Measurements from ENCODE around the gene ELL.

ELL gene

GRCh38 chr19:18450931-18451836 lies 70.7 kb downstream of the ELL start:
- peaks cover 74% of the 10 kb centered on the region for H3K36me3 ChIP-seq
- H3K4me2 ChIP-seq: peak overlapping the region; percentile 92
- peaks cover 43% of the 10 kb centered on the region for H3K4me1 ChIP-seq
- peak overlapping the region; percentile 36 for H3K4me3 ChIP-seq
- no peak for TF ChIP-seq Cebpa-rat (IDR thresholded peaks at IDR 0.05)
- H3K27ac ChIP-seq: peak overlapping the region; percentile 72
- no peaks in the 10 kb centered on the region for H3K27me3 ChIP-seq
- peak overlapping the region; percentile 71 for H3K9ac ChIP-seq
- H3K9me3 ChIP-seq: no peaks in the 10 kb centered on the region
- peaks cover 60% of the 10 kb centered on the region for H4K20me1 ChIP-seq

- no peaks in the 10 kb centered on the region for H3K9me3 ChIP-seq
- no peak for TF ChIP-seq Cebpa-rat (IDR thresholded peaks at IDR 0.05)
- H3K4me3 ChIP-seq: no peak overlapping the region
- H3K9ac ChIP-seq: peak overlapping the region; percentile 71
- peaks cover 65% of the 10 kb centered on the region for H4K20me1 ChIP-seq
- H3K4me1 ChIP-seq: peaks cover 51% of the 10 kb centered on the region
- no peaks in the 10 kb centered on the region for H3K27me3 ChIP-seq
- H3K4me2 ChIP-seq: peak overlapping the region; percentile 92
- H3K36me3 ChIP-seq: peaks cover 72% of the 10 kb centered on the region
- H3K27ac ChIP-seq: peak overlapping the region; percentile 72
These were observed 71.6 kb downstream of the ELL start for GRCh38 chr19:18450021-18450930.

GRCh38 chr19:18449552-18449951 lies 72.3 kb downstream of the ELL start:
- Histone ChIP-seq H3K9me3 (no peaks in the 10 kb centered on the region), H3K9ac (no peak overlapping the region), H4K20me1 (peaks cover 68% of the 10 kb centered on the region), H3K4me3 (no peak overlapping the region), H3K4me2 (no peak overlapping the region), H3K36me3 (peaks cover 76% of the 10 kb centered on the region), H3K27me3 (no peaks in the 10 kb centered on the region), H3K27ac (0 out of 2 replicates have a peak overlapping the region, but pooled peaks have one; percentile 72), H3K4me1 (peaks cover 58% of the 10 kb centered on the region)
- TF ChIP-seq Cebpa-rat (IDR thresholded peaks at IDR 0.05): no peak

GRCh38 chr19:18446811-18447359 lies 75.0 kb downstream of the ELL start:
- TF ChIP-seq Cebpa-rat (IDR thresholded peaks at IDR 0.05): no peak
- Histone ChIP-seq H3K27me3 (no peaks in the 10 kb centered on the region), H3K27ac (no peak overlapping the region), H4K20me1 (peaks cover 65% of the 10 kb centered on the region), H3K36me3 (peaks cover 77% of the 10 kb centered on the region), H3K4me3 (no peak overlapping the region), H3K9me3 (no peaks in the 10 kb centered on the region), H3K4me2 (no peak overlapping the region), H3K9ac (no peak overlapping the region), H3K4me1 (peaks cover 57% of the 10 kb centered on the region)

- Histone ChIP-seq H3K36me3 (peaks cover 77% of the 10 kb centered on the region), H3K4me2 (peak overlapping the region; percentile 65), H3K4me1 (peaks cover 51% of the 10 kb centered on the region), H4K20me1 (peaks cover 59% of the 10 kb centered on the region), H3K9me3 (no peaks in the 10 kb centered on the region), H3K9ac (no peak overlapping the region), H3K27ac (peak overlapping the region; percentile 51), H3K4me3 (no peak overlapping the region), H3K27me3 (no peaks in the 10 kb centered on the region)
- no peak for TF ChIP-seq Cebpa-rat (IDR thresholded peaks at IDR 0.05)
These were observed 75.6 kb downstream of the ELL start for GRCh38 chr19:18446145-18446810.

- Histone ChIP-seq H3K27ac (peak overlapping the region; percentile 69), H3K4me1 (peaks cover 51% of the 10 kb centered on the region), H3K9me3 (no peaks in the 10 kb centered on the region), H3K9ac (peak overlapping the region; percentile 65; the same call in 1 of the 2 replicates), H4K20me1 (peaks cover 60% of the 10 kb centered on the region), H3K27me3 (no peaks in the 10 kb centered on the region), H3K4me3 (no peak overlapping the region), H3K4me2 (peak overlapping the region; percentile 80), H3K36me3 (peaks cover 73% of the 10 kb centered on the region)
- no peak for TF ChIP-seq Cebpa-rat (IDR thresholded peaks at IDR 0.05)
These were observed 76.5 kb downstream of the ELL start for GRCh38 chr19:18445262-18445948.

- H3K9ac ChIP-seq: peak overlapping the region; percentile 65
- peak overlapping the region; percentile 69 for H3K27ac ChIP-seq
- H3K4me3 ChIP-seq: no peak overlapping the region
- H4K20me1 ChIP-seq: peaks cover 55% of the 10 kb centered on the region
- H3K4me1 ChIP-seq: peaks cover 53% of the 10 kb centered on the region
- peaks cover 64% of the 10 kb centered on the region for H3K36me3 ChIP-seq
- H3K9me3 ChIP-seq: no peaks in the 10 kb centered on the region
- H3K27me3 ChIP-seq: no peaks in the 10 kb centered on the region
- TF ChIP-seq Cebpa-rat (IDR thresholded peaks at IDR 0.05): no peak
- H3K4me2 ChIP-seq: peak overlapping the region; percentile 80
These were observed 77.4 kb downstream of the ELL start for GRCh38 chr19:18444513-18444912.

- Histone ChIP-seq H3K4me3 (no peak overlapping the region), H3K4me1 (peaks cover 60% of the 10 kb centered on the region), H3K27me3 (no peaks in the 10 kb centered on the region), H3K9ac (peak overlapping the region; percentile 65), H3K4me2 (peak overlapping the region; percentile 80), H3K9me3 (no peaks in the 10 kb centered on the region), H3K27ac (peak overlapping the region; percentile 69), H4K20me1 (peaks cover 54% of the 10 kb centered on the region), H3K36me3 (peaks cover 58% of the 10 kb centered on the region)
- no peak for TF ChIP-seq Cebpa-rat (IDR thresholded peaks at IDR 0.05)
These were observed 78.0 kb downstream of the ELL start for GRCh38 chr19:18443831-18444230.
